C4-2B (cell line): ENCODE data around the gene TIAM2.

Experiments
- CTCF ChIP-seq: fragments of 450-650 bp; conservative IDR thresholded peaks from 2 replicates; pipeline ENCODE4 v1.5.1; 2017; ENCODE audit warnings: mild to moderate bottlenecking
- ZFX ChIP-seq: fragments of 450-650 bp; IDR thresholded peaks from 2 replicates; pipeline ENCODE4 v1.6.1; 2017

GRCh38 chr6:155187994-155188706 lies 193.0 kb downstream of the TIAM2 start:
- TF ChIP-seq CTCF (no peak), ZFX (no peak)
